H1 (cell line): Measurements from ENCODE around the gene STK40. TPM values are rescaled to one million over a fixed set of nuclear protein-coding genes. Genes with fewer than 3 reads are reported as not detected.

Experiments
- CTCF ChIA-PET: fragments of 300-600 bp; sonication (Branson Sonifier 250); formaldehyde crosslinking; loops from one replicate; lab custom pipeline; 2021; ENCODE audit not compliant: partially characterized antibody; lab: Charles Lee
- POLR2A ChIA-PET: fragments of 300-600 bp; sonication (Branson Sonifier 250); formaldehyde crosslinking; loops from one replicate; lab custom pipeline; 2021; ENCODE audit warnings: inconsistent platforms; ENCODE audit not compliant: partially characterized antibody; lab: Charles Lee
- DNase-seq, 2 experiments: peaks; one replicate each; pipeline versions ENCODE4 v3.0.0 to v3.0.0-alpha.2; 2010 to 2022; ENCODE audit warnings: low spot score in 2 of 2, low read depth in 1 of 2, mixed read lengths in 1 of 2
- FAIRE-seq: peaks from 2 replicates; lab custom pipeline; 2011; peaks lifted over from hg19 to GRCh38; lab: Jason Lieb, UNC
- H2AFZ ChIP-seq: 2 replicates; pipeline ENCODE4 v1.8.1; 2012; ENCODE audit warnings: low read length, inconsistent platforms
- H2AK5ac ChIP-seq: 2 replicates; pipeline ENCODE4 v1.6.1; 2013; ENCODE audit warnings: low read depth, low read length
- H2BK120ac ChIP-seq: replicated peaks from 2 replicates; pipeline ENCODE3; 2013; ENCODE audit warnings: low read depth, low read length, inconsistent platforms
- H2BK12ac ChIP-seq: 2 replicates; pipeline ENCODE4 v1.6.1; 2013; ENCODE audit warnings: low read depth, low read length
- H2BK15ac ChIP-seq: 2 replicates; pipeline ENCODE4 v1.6.1; 2013; ENCODE audit warnings: low read length
- H2BK20ac ChIP-seq: 2 replicates; pipeline ENCODE4 v1.6.1; 2013; ENCODE audit warnings: low read length
- H2BK5ac ChIP-seq: 2 replicates; pipeline ENCODE4 v1.6.1; 2013; ENCODE audit warnings: low read depth, low read length
- H3K14ac ChIP-seq: 2 replicates; pipeline ENCODE4 v1.6.1; 2013; ENCODE audit warnings: inconsistent platforms; ENCODE audit not compliant: insufficient read length
- H3K18ac ChIP-seq: 2 replicates; pipeline ENCODE4 v1.6.1; 2013; ENCODE audit warnings: low read length; ENCODE audit errors: extremely low read depth
- H3K23ac ChIP-seq: 2 replicates; pipeline ENCODE4 v1.6.1; 2013; ENCODE audit warnings: inconsistent platforms; ENCODE audit not compliant: insufficient read length
- H3K23me2 ChIP-seq: 2 replicates; pipeline ENCODE4 v1.6.1; 2013; ENCODE audit warnings: low read depth, low read length
- H3K27ac ChIP-seq: 2 replicates; pipeline ENCODE4 v1.6.1; 2011; ENCODE audit warnings: low read depth, low read length, inconsistent platforms
- H3K27me3 ChIP-seq, 4 experiments: replicated peaks in 1 of 4; 1 replicate in 1 of 4; 2 replicates in 3 of 4; pipeline versions ENCODE4 v1.6.1 to v1.8.1; 2011 to 2013; ENCODE audit warnings: low read length in 3 of 4, mild to moderate bottlenecking in 3 of 4, inconsistent platforms in 2 of 4, mixed read lengths in 2 of 4, moderate library complexity in 1 of 4; ENCODE audit not compliant: control insufficient read depth in 3 of 4, insufficient read depth in 3 of 4; ENCODE audit errors: extremely low read depth in 1 of 4
- H3K36me3 ChIP-seq, 4 experiments: 2 replicates each; pipeline versions ENCODE4 v1.6.1 to v1.8.1; 2011 to 2013; ENCODE audit warnings: mild to moderate bottlenecking in 4 of 4, low read length in 3 of 4, moderate library complexity in 2 of 4, control low read depth in 1 of 4, inconsistent platforms in 1 of 4; ENCODE audit not compliant: insufficient read depth in 4 of 4, control insufficient read depth in 2 of 4
- H3K4ac ChIP-seq: replicated peaks from 2 replicates; pipeline ENCODE3; 2013; ENCODE audit warnings: low read length, low read depth, mixed read lengths, inconsistent platforms; ENCODE audit not compliant: insufficient read length
- H3K4me1 ChIP-seq, 4 experiments: replicated peaks in 1 of 4; 1 replicate in 1 of 4; 2 replicates in 3 of 4; pipeline versions ENCODE4 v1.6.1 to v1.8.1; 2011 to 2013; ENCODE audit warnings: low read length in 3 of 4, inconsistent platforms in 2 of 4, mixed read lengths in 1 of 4; ENCODE audit not compliant: insufficient read depth in 4 of 4, control insufficient read depth in 3 of 4
- H3K4me2 ChIP-seq, 2 experiments: 2 replicates each; pipeline versions ENCODE4 v1.6.1 to v1.8.1; 2011 to 2013; ENCODE audit warnings: low read depth in 2 of 2, low read length in 2 of 2, control low read depth in 1 of 2, inconsistent platforms in 1 of 2, mild to moderate bottlenecking in 1 of 2; ENCODE audit not compliant: insufficient read depth in 1 of 2
- H3K4me3 ChIP-seq, 4 experiments: fragments of 200-600, 300-600 bp in 1 of 4; sonication (generic), shearing (Covaris generic), sonication (Bioruptor Twin) in 1 of 4; 2 replicates each; pipeline versions ENCODE4 v1.5.1 to v1.8.1; 2011 to 2016; ENCODE audit warnings: low read length in 4 of 4, low read depth in 3 of 4, control low read depth in 2 of 4, inconsistent platforms in 2 of 4, mild to moderate bottlenecking in 2 of 4, mixed read lengths in 1 of 4, moderate library complexity in 1 of 4; ENCODE audit not compliant: insufficient read depth in 2 of 4; ENCODE audit errors: extremely low read depth in 1 of 4
- H3K56ac ChIP-seq: replicated peaks from 2 replicates; pipeline ENCODE3; 2013; ENCODE audit warnings: low read depth, mild to moderate bottlenecking, mixed read lengths, low read length, inconsistent platforms; ENCODE audit not compliant: insufficient read length
- H3K79me1 ChIP-seq: 2 replicates; pipeline ENCODE4 v1.6.1; 2013; ENCODE audit warnings: low read depth, low read length, control low read depth
- H3K79me2 ChIP-seq, 2 experiments: 2 replicates each; pipeline versions ENCODE4 v1.6.1 to v1.8.1; 2012 to 2013; ENCODE audit warnings: low read length in 2 of 2, mild to moderate bottlenecking in 2 of 2, inconsistent platforms in 1 of 2; ENCODE audit not compliant: insufficient read depth in 2 of 2, control insufficient read depth in 1 of 2
- H3K9ac ChIP-seq, 4 experiments: replicated peaks in 1 of 4; 1 replicate in 1 of 4; 2 replicates in 3 of 4; pipeline versions ENCODE4 v1.6.1 to v1.8.1; 2011 to 2013; ENCODE audit warnings: low read depth in 3 of 4, low read length in 3 of 4, control low read depth in 2 of 4, mild to moderate bottlenecking in 2 of 4, moderate library complexity in 2 of 4, inconsistent platforms in 1 of 4; ENCODE audit errors: extremely low read depth in 1 of 4
- H3K9me3 ChIP-seq, 2 experiments: 2 replicates each; pipeline versions ENCODE4 v1.6.1 to v1.8.1; 2012 to 2013; ENCODE audit warnings: mild to moderate bottlenecking in 2 of 2, moderate library complexity in 2 of 2, control low read depth in 1 of 2, inconsistent platforms in 1 of 2, low read depth in 1 of 2, low read length in 1 of 2, mixed read lengths in 1 of 2; ENCODE audit not compliant: insufficient read depth in 2 of 2
- H4K20me1 ChIP-seq, 2 experiments: replicated peaks in 1 of 2; 2 replicates each; pipeline versions ENCODE3 to v1.8.1; 2011 to 2013; ENCODE audit warnings: inconsistent platforms in 2 of 2, low read length in 2 of 2, mild to moderate bottlenecking in 1 of 2; ENCODE audit not compliant: insufficient read depth in 2 of 2, control insufficient read depth in 1 of 2
- H4K5ac ChIP-seq: 2 replicates; pipeline ENCODE4 v1.6.1; 2013; ENCODE audit warnings: low read length, low read depth, mixed read lengths, inconsistent platforms; ENCODE audit not compliant: insufficient read length
- H4K8ac ChIP-seq: 2 replicates; pipeline ENCODE4 v1.8.0; 2013; ENCODE audit warnings: mild to moderate bottlenecking, moderate library complexity, low read length, inconsistent platforms; ENCODE audit not compliant: insufficient read depth; ENCODE audit errors: extremely low read depth
- H4K91ac ChIP-seq: replicated peaks from 2 replicates; pipeline ENCODE3; 2013; ENCODE audit warnings: low read length, mixed read lengths, inconsistent platforms; ENCODE audit not compliant: insufficient read length
- ASH2L ChIP-seq: fragments of 200-600, 300-600 bp; sonication (generic); IDR thresholded peaks from one replicate; pipeline ENCODE4 v1.7.1; 2017; ENCODE audit warnings: low read length
- BACH1 ChIP-seq: IDR thresholded peaks from 2 replicates; pipeline ENCODE4 v1.6.1; 2012; ENCODE audit warnings: low read length, improper control_type of control experiment
- BRCA1 ChIP-seq: IDR thresholded peaks from 2 replicates; pipeline ENCODE4 v1.6.1; 2012; ENCODE audit warnings: low read depth, low read length, improper control_type of control experiment
- CHD2 ChIP-seq: IDR thresholded peaks from 2 replicates; pipeline ENCODE4 v1.6.1; 2012; ENCODE audit warnings: low read length, improper control_type of control experiment
- GTF2F1 ChIP-seq: IDR thresholded peaks from 2 replicates; pipeline ENCODE4 v1.6.1; 2012; ENCODE audit warnings: low read depth, low read length, improper control_type of control experiment, borderline replicate concordance
- JUN ChIP-seq: IDR thresholded peaks from 2 replicates; pipeline ENCODE4 v1.6.1; 2011; ENCODE audit warnings: low read depth, mild to moderate bottlenecking, improper control_type of control experiment, low read length
- KDM4A ChIP-seq: IDR thresholded peaks from one replicate; pipeline ENCODE4 v1.7.1; 2012; ENCODE audit warnings: low read depth, mild to moderate bottlenecking, moderate library complexity, low read length, inconsistent platforms; ENCODE audit not compliant: severe bottlenecking
- NANOG ChIP-seq: IDR thresholded peaks from 2 replicates; pipeline ENCODE4 v1.6.1; 2011; ENCODE audit warnings: low read length, low read depth, mild to moderate bottlenecking, inconsistent platforms; ENCODE audit not compliant: insufficient read depth, poor library complexity, severe bottlenecking
- PHF8 ChIP-seq: fragments of 200-600 bp; sonication (generic); conservative IDR thresholded peaks from 2 replicates; pipeline ENCODE4 v1.7.1; 2012; ENCODE audit warnings: low read depth, mild to moderate bottlenecking, inconsistent platforms, low read length, moderate library complexity
- RBBP5 ChIP-seq: IDR thresholded peaks from 2 replicates; pipeline ENCODE4 v1.7.1; 2012; ENCODE audit warnings: low read depth, mild to moderate bottlenecking, inconsistent platforms, low read length, moderate library complexity, borderline replicate concordance
- RNF2 ChIP-seq: fragments of 200-900, 300-1000 bp; sonication (generic); IDR thresholded peaks from 2 replicates; pipeline ENCODE4 v1.7.1; 2016; ENCODE audit warnings: borderline replicate concordance, low read depth, mild to moderate bottlenecking, antibody characterized with exemption, low read length; ENCODE audit not compliant: poor library complexity, severe bottlenecking; ENCODE audit errors: missing control alignments
- SIX5 ChIP-seq: IDR thresholded peaks from 2 replicates; pipeline ENCODE4 v1.6.1; 2011; ENCODE audit warnings: mild to moderate bottlenecking, low read depth, low read length
- TAF7 ChIP-seq: optimal IDR thresholded peaks from 2 replicates; pipeline ENCODE3; 2011; ENCODE audit warnings: low read depth, mild to moderate bottlenecking, inconsistent platforms, low read length, moderate library complexity, borderline replicate concordance
- TBP ChIP-seq: IDR thresholded peaks from 2 replicates; pipeline ENCODE4 v1.6.1; 2011; ENCODE audit warnings: low read depth, low read length, improper control_type of control experiment
- WGBS, 2 experiments: shearing (Covaris generic) in 1 of 2; methylation state at CpG; one replicate each; pipeline versions ENCODE4 v1.1.6 to v1.1.7; 2013 to 2015; ENCODE audit warnings: low lambda C conversion rate in 2 of 2, mixed read lengths in 2 of 2, inconsistent platforms in 1 of 2, low coverage in 1 of 2, missing lambda C conversion rate in 1 of 2; ENCODE audit not compliant: insufficient replicate concordance in 2 of 2, insufficient coverage in 1 of 2, insufficient read length in 1 of 2; ENCODE audit errors: extremely low coverage in 1 of 2, missing lambda C conversion rate in 1 of 2; 5-methylcytosine and 5-hydroxymethylcytosine counted together
- polyA plus RNA-seq, 7 experiments: library from polyadenylated mRNA; depleted of rRNA in 3 of 7; stranded (reverse) in 5 of 7; unstranded in 2 of 7; fragments of >200 nt in 5 of 7; fragments of 200-250 nt in 2 of 7; gene quantifications; 1 replicate in 5 of 7; 2 replicates in 1 of 7; 4 replicates in 1 of 7; pipeline versions ENCODE4 v1.2.1 to v1.2.3, GENCODE V29; 2011 to 2013; ENCODE audit warnings: missing spikeins in 2 of 7, mixed read lengths in 2 of 7
- total RNA-seq: library from RNA; stranded (reverse); fragmentation: NEBNext Ultra II Directional; extraction: Animal tissue kit (Norgen Biotek cat#: 25700); gene quantifications from 2 replicates; pipeline ENCODE4 v1.2.1, GENCODE V29; 2021

STK40 gene
- total and polyA plus RNA-seq, 2 of the 8 experiments (the other 6 are each of a cell fraction or from before 2014, with no cell fraction given): 13.6 to 28.6 TPM

- Histone ChIP-seq H3K56ac (no peak overlapping the region), H3K9ac (no peak overlapping the region), H3K36me3 (peaks cover 4 to 25% (median 8%) of the 10 kb centered on the region in 4 experiments; a peak in 5 of 8 replicates), H2BK120ac (no peak overlapping the region), H3K18ac (no peak overlapping the region), H3K27me3 (no peaks in the 10 kb centered on the region), H3K79me2 (no peaks in the 10 kb centered on the region), H3K23me2 (no peaks in the 10 kb centered on the region), H3K27ac (no peak overlapping the region), H3K4me3 (no peak overlapping the region), H3K79me1 (no peaks in the 10 kb centered on the region), H4K5ac (no peak overlapping the region), H2AFZ (no peak overlapping the region), H4K91ac (no peak overlapping the region), H2AK5ac (no peak overlapping the region), H3K9me3 (no peaks in the 10 kb centered on the region), H2BK12ac (no peak overlapping the region), H3K4ac (no peak overlapping the region), H2BK5ac (no peak overlapping the region), H3K14ac (no peak overlapping the region), H3K23ac (no peak overlapping the region), H4K8ac (no peak overlapping the region), H3K4me2 (no peak overlapping the region), H2BK20ac (no peak overlapping the region), H2BK15ac (no peak overlapping the region), H4K20me1 (peaks cover 2 to 3% of the 10 kb centered on the region in 2 experiments), H3K4me1 (no peaks in the 10 kb centered on the region)
- ChIA-PET POLR2A (interaction anchor here (1.2 to 3.1 kb wide), 3 partner anchors 42 to 56 kb away, joined by 3 to 10 read pairs (median 4); no protein-coding TSS in a partner anchor), CTCF (interaction anchor here (1.1 to 10.0 kb wide), 6 partner anchors 9 to 211 kb away, joined by 3 to 150 read pairs (median 4); no protein-coding TSS in a partner anchor)
- WGBS, 2 experiments: 94% methylated on average over 7 of the region's 7 CpGs; no CpG with 5 or more reads in 1 of the 2 experiments
- DNase-seq: no peak
- FAIRE-seq: no peak
- no peak for TF ChIP-seq TBP
- TF ChIP-seq TAF7: no peak
- no peak for TF ChIP-seq CHD2
- no peak for TF ChIP-seq PHF8
- no peak for TF ChIP-seq KDM4A
- TF ChIP-seq RNF2: no peak
- no peak for TF ChIP-seq BACH1
- TF ChIP-seq GTF2F1: no peak
- TF ChIP-seq JUN: no peak
- TF ChIP-seq RBBP5: no peak
- no peak for TF ChIP-seq BRCA1
- no peak for TF ChIP-seq SIX5
- no peak for TF ChIP-seq NANOG
- TF ChIP-seq ASH2L: no peak
Measured at GRCh38 chr1:36345353-36345752, 40.4 kb downstream of the STK40 start.
